Measurements from ENCODE around the gene ARGFX. TPM values are rescaled to one million over a fixed set of nuclear protein-coding genes. Genes with fewer than 3 reads are reported as not detected.
A peak's percentile ranks its signal among the peaks of the same experiment; 100 is the strongest.
"Not testable (repeated sequence)": the region's sequence is repeated elsewhere in the genome, so short reads cannot be mapped to it uniquely, and the experiment has no call there.

The ARGFX gene
- total RNA-seq = not detected
- long read RNA-seq = 0 reads

DNA sequence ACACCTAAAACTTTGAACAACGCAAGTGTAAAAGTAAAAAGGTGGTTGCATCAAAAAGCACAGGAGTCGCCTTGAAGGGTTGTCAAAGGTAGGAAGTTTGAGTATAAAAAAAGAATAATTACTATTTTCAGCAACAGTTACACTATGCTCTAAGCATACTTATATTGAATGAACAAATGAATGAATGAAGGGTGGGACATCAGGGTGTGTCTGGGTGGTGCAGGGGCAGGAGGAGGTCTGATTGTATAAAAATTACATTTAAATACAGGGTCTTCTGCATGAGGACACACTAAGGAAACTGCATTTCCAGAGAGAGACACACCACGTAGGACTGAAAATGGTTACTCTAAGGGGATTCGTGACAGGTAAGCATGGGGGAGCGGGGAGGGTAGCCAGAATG, at the start of gene ARGFX:
Gene ARGFX, plus strand, starts transcription at position 301 of the 400 bp plus-strand sequence. CDS start 2,765 bp downstream, outside the sequence.
- ATAC-seq = no peak
- no peak for DNase-seq
- intact Hi-C loops (cut with DNase I, micrococcal nuclease) = no loop called here

DNA sequence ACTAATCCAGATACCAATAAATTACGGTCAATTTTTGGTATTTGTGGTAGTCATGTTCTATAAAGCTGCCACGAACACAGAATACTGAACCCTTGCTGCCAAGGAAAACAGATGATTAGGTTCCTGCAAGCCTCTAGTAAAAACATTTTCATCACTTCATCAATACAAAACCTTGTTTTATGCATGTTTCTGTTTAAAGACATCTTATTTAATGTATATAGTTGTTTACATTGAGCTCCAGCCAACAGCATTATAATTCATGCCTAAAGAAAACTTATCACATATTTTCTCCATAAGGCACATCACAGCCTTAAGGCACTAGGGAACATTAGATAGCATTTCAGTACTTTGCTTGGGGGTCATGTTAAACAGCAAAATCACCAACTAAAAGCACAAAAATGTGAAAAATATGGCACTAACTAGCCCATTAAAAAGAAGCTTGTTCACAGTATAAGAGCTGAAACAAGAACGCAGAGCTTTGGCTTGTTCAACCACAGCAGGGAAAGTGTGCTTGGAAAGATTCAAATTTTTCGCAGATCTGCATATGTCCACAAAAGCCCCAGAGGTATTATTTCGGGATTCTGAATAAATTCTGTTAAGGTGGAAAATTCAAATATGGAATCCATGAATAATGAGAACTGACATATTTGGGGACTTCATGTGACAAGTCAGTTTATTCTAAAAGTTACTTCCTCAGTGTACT, 49.6 kb upstream of the ARGFX start:
- no peak for DNase-seq
- ATAC-seq = no peak
- intact Hi-C loops (cut with DNase I, micrococcal nuclease) = no loop called here

DNA sequence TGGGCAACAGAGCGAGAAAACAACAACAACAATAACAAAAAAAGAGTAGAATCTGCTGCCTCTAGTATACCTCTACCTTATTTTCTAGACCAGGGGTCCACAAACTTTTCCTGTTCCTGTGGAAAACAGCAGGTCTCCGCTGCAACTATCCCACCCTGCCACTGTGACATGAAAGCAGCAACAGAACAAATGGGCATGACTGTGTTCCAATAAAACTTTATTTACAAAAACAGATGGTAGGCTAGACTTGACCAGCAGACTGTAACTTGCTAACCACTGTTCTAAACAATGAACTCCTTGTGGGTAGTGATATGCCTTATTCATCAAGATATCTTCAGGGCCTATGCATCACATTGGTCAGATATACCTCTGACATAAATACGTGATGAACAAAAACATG, 47.2 kb upstream of the ARGFX start:
- intact Hi-C loops (cut with DNase I, micrococcal nuclease) = no loop called here
- DNase-seq (no peak), ATAC-seq (no peak)

DNA sequence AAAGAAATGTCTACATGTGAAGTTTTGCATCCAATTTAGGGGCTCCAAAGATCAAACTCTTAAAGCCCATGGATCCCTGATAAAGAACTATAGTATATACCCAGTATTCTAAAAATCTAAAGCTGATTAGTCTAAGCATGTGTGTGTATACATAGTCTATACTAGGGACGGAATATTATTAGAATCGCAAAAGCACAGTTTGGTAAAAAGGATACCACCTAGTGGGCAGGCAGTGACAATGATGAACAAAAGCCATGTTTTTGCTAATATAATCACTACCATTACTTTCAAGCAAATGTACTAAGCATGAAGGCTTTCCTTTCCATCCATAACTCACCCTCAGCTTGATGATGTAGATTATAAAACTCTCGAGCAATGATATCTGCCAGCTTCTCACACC, 38.4 kb upstream of the ARGFX start:
- no peak for ATAC-seq
- intact Hi-C loops (cut with DNase I, micrococcal nuclease) = no loop called here
- DNase-seq = no peak

DNA sequence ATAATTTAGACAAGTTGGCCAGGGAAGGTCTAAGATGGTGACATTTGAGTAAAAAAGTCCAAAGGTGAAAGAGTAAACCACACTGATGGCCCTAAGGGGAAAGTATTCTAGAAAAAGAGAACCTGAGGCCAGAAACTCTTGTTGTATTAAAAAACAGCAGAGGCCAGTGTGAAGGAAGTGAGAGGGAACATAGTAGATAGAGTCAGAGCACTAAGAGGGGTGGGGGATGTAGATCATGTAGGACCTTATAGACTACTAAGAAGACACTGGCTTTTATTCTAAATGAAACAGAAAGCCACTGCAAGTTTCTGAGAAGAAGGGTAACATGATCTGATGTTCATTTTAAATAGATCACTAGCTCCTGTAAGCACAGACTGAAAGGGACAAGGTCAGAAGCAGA, 36.5 kb upstream of the ARGFX start:
- intact Hi-C loops (cut with DNase I, micrococcal nuclease) = no loop called here
- no peak for ATAC-seq
- no peak for DNase-seq

DNA sequence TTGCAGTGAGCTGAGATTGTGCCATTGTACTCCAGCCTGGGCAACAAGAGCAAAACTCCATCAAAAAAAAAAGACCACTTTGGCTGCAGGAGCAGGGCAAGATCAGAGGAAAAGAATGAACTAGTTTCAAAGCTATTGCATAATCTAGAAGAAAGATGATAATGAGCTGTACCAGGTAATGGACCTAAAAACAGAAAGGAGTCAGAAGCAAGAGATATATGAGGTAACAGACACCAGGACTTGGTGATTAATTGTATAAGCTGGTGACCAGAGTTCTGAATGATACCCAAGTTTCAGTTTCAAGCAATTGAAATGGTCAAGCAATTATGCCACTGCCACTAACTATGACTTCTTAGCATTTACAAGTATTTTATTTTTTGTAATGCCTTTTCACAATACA, 24.8 kb upstream of the ARGFX start:
- intact Hi-C loops (cut with DNase I, micrococcal nuclease) = no loop called here
- no peak for ATAC-seq

DNA sequence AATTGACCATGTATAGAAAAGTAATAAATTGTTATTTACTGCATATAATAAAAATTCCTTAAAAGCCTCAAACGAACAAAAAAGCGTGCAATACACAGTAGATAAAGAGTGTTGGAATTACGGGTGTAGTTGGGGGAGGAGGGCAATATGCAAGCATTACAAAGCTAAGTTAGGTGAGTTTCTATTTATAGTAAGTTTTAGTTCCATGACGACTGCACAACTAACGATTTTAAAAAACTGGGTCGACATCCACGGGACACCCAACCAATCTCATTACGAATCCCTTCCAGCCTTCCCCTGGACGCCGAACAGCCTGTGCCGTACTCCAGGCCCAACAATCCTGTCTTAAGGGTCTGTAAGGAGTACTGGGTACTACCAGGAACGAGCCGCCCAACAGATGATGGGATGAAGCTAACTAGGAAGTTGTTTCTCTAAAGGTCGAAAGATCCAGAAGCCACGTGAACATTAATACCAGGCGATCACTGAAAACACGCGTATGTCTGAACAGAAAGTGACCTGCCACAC, 22.6 kb upstream of the ARGFX start:
- DNase-seq (peak in 1 of 2 donors; percentile 14), ATAC-seq (peak; percentile 10)
- intact Hi-C loops (cut with DNase I, micrococcal nuclease) = no loop called here

More for the DNA sequence above, 24.8 kb upstream of the ARGFX start:
- no peak for DNase-seq

DNA sequence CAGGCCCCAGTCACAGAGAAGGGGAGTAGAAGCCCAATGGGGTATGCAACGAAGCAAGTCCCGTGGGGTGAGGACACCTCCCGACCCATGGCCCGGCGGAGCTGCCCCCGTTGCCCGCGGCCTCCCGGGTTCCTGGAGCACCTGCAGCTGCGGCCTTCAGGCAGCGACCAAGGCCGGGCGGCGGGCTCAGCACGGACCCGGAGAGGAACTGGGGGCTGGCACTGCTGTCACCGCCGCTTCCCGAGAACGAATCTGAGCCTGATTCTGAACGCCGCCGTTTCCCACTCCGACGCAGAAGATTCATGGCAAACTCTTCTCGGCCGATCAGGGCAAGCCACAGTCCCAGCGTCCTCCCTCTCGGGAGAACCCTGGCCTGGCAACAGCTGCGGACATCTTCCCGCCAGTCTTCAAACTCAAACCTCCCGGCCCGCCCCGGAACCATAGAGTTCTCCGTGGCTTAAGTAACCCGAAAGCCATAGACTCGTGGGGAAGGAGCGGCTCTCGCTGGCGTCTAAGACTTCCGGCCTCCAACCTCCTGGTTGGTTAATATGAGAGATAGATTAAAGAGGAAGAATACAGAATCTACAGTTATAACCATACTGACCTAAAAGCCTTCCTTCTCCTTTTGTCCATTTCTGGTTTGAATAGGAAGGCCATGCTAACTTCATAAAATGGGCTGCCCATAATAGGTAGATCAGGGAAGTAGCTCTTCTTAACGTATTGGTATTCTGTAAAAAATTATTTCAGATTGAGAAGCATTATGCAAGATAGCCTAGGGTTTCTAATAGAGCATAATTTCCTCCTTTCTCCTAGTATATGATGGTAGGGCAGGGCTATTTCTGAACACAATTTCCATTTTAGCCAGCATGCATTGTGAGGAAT, 21.9 kb upstream of the ARGFX start, which contains the start of gene POLQ:
Gene POLQ, minus strand, starts transcription at position 415 of the 882 bp plus-strand sequence. Its CDS starts 111 bp downstream, at position 304.
- intact Hi-C loops (cut with DNase I, micrococcal nuclease) = no loop called here
- DNase-seq (peak; percentile 92 to 93), ATAC-seq (peak; percentile 87)

DNA sequence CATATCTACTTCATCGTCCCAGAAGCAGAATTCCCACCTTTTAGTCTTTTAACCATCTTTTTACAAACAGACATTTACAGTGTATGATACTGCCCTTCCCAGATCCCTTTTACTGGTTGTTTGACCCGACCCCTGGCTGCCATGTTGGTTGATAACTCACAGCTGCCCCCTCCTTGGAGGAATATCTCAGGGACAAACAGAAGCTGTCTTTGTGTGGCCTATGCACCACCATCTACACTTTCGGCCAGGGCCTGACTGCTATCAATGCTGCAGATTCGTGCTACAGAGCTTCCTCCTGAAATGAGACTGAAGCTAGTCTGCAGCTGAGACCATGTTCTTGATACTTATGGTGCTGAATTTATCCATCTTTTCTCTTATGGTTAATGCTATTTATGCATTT, 15.4 kb upstream of the ARGFX start:
- intact Hi-C loops (cut with DNase I, micrococcal nuclease) = no loop called here
- DNase-seq = no peak
- ATAC-seq = no peak

DNA sequence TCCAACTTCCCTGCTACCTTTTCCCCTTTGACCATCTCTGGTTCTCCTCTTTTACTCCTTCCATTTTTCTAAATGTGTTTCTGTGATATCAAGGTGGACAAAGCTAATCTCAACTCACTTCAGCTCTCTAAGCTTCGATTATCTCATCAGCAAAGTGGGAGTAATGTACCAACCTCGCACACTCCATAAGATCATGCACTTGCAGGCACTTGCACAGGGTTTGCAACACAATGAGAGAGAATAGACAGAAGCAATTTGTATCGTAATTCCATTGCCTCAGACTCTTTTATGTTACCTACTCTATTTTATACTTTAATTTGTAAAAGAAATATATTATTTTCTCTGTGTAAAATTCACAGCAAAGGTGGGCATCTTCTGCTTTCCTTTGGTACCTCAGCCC, 15.0 kb upstream of the ARGFX start:
- no peak for ATAC-seq
- intact Hi-C loops (cut with DNase I, micrococcal nuclease) = no loop called here

DNA sequence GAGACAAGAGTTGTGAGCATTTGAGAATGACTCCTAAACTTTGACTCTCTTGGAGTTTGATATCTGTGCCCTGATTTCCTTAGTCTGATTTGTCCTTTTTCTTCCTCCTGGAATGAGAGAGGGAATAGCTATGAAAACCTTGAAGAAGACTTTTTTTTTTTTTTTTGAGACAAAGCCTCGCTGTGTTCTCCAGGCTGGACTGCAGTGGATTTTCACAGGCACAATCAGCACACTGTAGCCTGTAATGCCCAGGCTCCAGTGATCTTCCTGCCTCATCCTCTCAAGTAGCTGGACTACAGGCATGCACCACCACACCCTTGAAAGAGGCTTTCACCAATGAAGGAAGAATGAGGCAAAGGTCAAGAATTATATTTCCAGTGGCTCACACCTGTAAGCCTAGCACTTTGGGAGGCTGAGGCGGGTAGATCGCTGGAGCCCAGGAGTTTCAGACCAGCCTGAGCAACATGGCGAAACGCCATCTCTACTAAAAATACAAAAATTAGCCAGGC, 10.3 kb upstream of the ARGFX start:
- intact Hi-C loops (cut with DNase I, micrococcal nuclease) = no loop called here
- peak; percentile 88 for ATAC-seq
- DNase-seq = no peak

More for the DNA sequence above, 15.0 kb upstream of the ARGFX start:
- no peak for DNase-seq

DNA sequence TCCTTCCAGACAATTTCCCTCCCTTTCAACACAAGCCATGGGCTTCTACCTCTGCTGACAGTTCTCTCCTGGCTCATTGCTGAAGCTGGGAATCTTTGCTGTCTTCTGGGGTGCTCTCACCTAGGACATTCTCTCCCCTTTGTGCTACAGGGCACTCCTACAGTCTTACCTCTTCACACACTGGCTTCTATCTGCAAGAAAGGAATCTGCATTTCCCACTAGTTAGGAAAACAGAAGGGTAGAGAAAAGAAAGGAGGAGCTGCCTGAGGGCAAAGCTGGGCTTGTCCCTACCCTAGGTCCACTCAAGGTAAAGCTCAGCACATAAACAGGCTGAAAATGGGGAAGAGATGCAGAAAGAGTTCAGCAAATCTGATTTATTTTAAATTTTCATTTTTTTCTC, 5.6 kb upstream of the ARGFX start:
- ATAC-seq (no peak), DNase-seq (no peak)
- intact Hi-C loops (cut with DNase I, micrococcal nuclease) = no loop called here

DNA sequence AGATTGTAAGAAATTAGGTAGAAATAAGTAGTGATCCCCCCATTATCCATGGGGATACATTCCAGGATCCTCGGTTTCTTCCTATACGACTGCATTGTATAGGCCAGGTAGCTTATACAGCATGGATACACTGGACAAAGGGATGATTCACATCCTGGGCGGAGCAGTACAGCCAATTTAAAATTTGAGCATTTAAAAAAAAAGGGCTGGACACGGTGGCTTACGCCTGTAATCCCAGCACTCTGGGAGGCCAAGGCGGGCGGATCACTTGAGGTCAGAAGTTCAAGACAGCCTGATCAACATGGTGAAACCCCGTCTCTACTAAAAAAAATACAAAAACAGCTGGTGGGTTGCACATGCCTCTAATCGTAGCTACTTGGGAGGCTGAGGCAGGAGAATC, 976 bp upstream of the ARGFX start:
- no peak for DNase-seq
- ATAC-seq = no peak
- intact Hi-C loops (cut with DNase I, micrococcal nuclease) = no loop called here

DNA sequence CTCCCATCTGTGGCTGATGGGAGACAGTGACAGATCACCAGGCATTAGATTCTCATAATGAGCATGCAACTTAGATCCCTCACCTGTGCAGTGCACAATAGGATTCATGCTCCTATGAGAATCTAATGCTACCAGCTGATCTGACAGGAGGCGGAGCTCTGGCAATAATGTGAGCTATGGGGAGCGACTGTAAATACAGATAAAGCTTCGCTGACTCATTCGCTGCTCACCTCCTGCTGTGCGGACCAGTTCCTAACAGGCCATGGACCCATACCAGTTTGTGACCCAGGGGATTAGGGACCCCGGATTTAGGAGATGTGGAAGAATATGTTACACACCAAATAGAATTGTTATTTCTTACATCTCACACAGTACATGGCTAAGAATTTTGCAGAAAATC, 6.7 kb downstream of the ARGFX start:
- intact Hi-C loops (cut with DNase I, micrococcal nuclease) = no loop called here
- DNase-seq (peak; percentile 31 to 43), ATAC-seq (peak; percentile 99)

DNA sequence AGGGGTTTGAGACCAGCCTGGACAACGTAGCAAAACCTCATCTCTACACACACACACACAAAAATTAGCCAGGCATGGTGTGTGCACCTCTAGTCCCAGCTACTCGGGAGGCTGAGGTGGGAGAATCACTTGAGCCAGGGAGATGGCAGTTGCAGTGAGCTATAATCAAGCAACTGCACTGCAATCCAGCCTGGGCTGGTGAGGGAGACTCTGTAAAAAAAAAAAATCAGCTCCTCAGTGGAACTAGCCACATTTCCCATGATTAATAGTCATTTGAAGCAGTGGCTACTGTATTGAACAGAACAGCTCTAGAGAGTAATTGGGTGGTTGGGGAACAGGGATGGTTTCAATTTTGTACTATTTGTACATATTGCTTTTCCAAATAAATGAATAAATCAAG, 13.9 kb downstream of the ARGFX start:
- ATAC-seq (no peak), DNase-seq (no peak)
- intact Hi-C loops (cut with DNase I, micrococcal nuclease) = no loop called here

DNA sequence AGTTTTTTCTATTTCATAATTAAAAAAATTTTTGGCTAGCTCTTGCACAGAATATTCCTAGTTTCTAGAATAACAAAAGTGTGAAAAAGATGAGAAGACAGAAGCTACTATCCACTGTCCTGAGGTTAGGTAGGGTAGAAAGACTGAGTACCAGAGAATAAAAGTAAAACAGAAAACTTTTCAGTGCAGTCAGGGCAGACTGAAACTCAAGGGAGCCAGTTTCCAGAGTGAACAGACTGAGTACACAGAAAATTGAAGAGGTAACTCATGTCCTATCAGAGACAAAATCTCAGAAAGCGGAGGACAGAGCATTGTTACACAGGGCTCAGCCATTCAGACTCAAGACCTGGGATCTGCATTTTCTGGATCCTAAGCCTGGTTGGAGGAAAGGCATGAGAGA, 16.7 kb downstream of the ARGFX start:
- intact Hi-C loops (cut with DNase I, micrococcal nuclease) = no loop called here

DNA sequence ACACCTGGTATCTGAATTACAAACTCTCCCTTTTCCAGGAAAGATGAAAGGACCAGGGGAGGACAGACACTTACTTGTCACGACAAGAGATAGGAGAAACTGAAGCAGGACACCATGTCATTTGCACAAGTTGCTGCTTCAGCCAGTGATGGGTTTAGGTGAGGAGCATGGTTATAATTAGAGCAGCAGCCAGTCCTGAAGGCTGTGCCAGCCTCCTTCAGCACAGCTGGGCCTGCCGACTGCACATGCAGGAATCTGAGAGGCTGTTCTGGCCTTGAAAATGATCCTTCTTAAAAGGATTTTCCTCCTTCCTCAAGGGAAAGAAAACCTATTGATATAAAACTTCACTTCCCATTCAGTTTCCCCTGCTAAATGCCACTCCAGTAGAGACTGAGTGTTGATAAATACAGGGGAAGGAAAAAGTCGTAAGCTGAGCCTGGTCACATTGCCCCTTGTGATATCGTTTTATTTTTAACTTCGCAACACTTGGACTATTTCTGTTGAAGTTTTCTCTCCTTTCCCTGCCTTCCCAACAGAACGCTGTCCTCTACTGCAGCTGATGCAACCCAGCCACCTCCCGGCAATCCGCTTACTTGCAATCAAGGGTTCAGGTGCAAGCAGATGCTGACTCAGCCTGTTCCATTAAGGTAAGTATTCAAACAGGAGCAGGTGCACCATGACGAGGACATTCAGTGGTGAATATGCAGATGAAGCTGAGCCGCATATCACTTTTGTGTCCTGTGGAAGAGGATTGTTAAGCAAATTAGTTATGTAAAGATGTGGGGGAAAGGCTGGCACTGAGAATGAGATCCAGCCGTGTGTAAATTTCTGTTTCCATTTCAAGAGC, 25.3 kb downstream of the ARGFX start, which contains the start of gene FBXO40:
Gene FBXO40, plus strand, starts transcription at position 524 of the 847 bp plus-strand sequence. CDS start 27,197 bp downstream, outside the sequence.
- DNase-seq = peak; percentile 13 to 36
- intact Hi-C loops (cut with DNase I, micrococcal nuclease) = no loop called here
- ATAC-seq = no peak

More for the DNA sequence above, 16.7 kb downstream of the ARGFX start:
- ATAC-seq (no peak), DNase-seq (no peak)

DNA sequence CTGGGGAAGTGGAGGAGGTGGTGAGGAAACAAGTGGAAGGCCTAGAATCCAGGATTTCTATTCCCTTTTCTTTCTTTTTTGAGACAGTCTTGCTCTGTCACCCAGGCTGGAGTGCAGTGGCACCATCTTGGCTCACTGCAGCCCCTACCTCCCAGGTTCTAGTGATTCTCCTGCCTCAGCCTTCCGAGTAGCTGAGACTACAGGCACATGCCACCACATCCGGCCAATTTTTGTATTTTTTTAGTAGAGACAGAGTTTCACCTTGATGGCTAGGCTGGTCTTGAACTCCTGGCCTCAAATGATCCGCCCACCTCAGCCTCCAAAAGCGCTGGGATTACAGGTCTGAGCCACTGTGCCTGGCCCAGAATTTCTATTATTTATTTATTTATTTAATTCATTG, 26.1 kb downstream of the ARGFX start:
- DNase-seq; intact Hi-C loops (cut with DNase I, micrococcal nuclease); ATAC-seq: not testable (repeated sequence)

DNA sequence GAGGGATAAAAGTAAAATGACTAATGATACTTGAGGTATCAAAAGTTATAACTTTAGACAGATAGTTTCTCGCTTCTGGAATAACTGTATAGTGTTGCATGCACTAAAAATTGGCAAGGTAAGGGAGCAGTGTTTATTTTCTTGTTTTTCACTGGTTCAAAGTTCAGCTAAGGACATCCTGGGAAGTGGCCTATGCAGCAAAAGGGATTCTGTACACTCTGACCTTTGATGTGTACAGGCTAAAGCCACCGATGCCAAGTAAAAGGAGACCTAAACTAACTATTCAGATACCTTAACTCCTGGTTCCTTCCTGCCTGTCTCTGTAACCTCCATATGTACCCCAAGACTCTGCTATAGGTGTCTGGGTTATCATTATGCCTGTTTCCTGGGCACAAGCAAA, 27.1 kb downstream of the ARGFX start:
- no peak for DNase-seq
- intact Hi-C loops (cut with DNase I, micrococcal nuclease) = no loop called here
- no peak for ATAC-seq

Data from left colon (tissue), 2 donors.